OCI-LY3 (cell line): ENCODE results near the gene SUMO4.

Experiments used
- H2AFZ ChIP-seq: fragments of 200-600, 300-600 bp; shearing (Covaris generic); 2 replicates; pipeline ENCODE4 v1.6.0; 2014; ENCODE audit warnings: antibody characterized with exemption, low read depth, low read length
- H3K27ac ChIP-seq: fragments of 200-600, 300-600 bp; sonication (generic); 2 replicates; pipeline ENCODE4 v1.5.1; 2014; ENCODE audit warnings: mild to moderate bottlenecking, low read length, moderate library complexity, mixed read lengths
- H3K27me3 ChIP-seq: fragments of 200-600, 300-600 bp; sonication (generic); 2 replicates; pipeline ENCODE4 v1.6.1; 2014; ENCODE audit warnings: low read depth, low read length, mixed read lengths
- H3K36me3 ChIP-seq: fragments of 200-600, 300-600 bp; sonication (generic); replicated peaks from 2 replicates; pipeline ENCODE3; 2014; ENCODE audit warnings: low read depth, low read length, mixed read lengths
- H3K4me1 ChIP-seq: fragments of 300-600, 200-600 bp; sonication (generic); 2 replicates; pipeline ENCODE4 v1.6.1; 2014; ENCODE audit warnings: low read length, mixed read lengths
- H3K4me2 ChIP-seq: fragments of 200-600, 300-600 bp; sonication (generic); 2 replicates; pipeline ENCODE4 v1.6.1; 2014; ENCODE audit warnings: low read length, mixed read lengths
- H3K4me3 ChIP-seq: fragments of 300-600, 200-600 bp; sonication (generic); 2 replicates; pipeline ENCODE4 v1.5.1; 2014; ENCODE audit warnings: antibody characterized with exemption, mild to moderate bottlenecking, low read length, moderate library complexity
- H3K79me2 ChIP-seq: fragments of 300-600, 200-600 bp; shearing (Covaris generic); 2 replicates; pipeline ENCODE4 v1.6.1; 2014; ENCODE audit warnings: mild to moderate bottlenecking, low read length, mixed read lengths
- H3K9ac ChIP-seq: fragments of 300-600, 200-600 bp; shearing (Covaris generic); 2 replicates; pipeline ENCODE4 v1.6.0; 2014; ENCODE audit warnings: mild to moderate bottlenecking, low read length, moderate library complexity
- H3K9me3 ChIP-seq: fragments of 200-600, 300-600 bp; shearing (Covaris generic); 2 replicates; pipeline ENCODE4 v1.6.1; 2014; ENCODE audit warnings: low read length, mixed read lengths; ENCODE audit not compliant: insufficient read depth
- H4K20me1 ChIP-seq: fragments of 200-600, 300-600 bp; sonication (generic); 2 replicates; pipeline ENCODE4 v1.6.1; 2016; ENCODE audit warnings: low read length, mixed read lengths; ENCODE audit not compliant: insufficient read depth
- EZH2phosphoT487 ChIP-seq: fragments of 200-600 bp; shearing (Covaris generic); IDR thresholded peaks from 2 replicates; pipeline ENCODE4 v1.6.1; 2018; ENCODE audit warnings: antibody characterized with exemption, mixed run types, low read depth
- TF ChIP-seq, protein P1 (sequence below): fragments of 200-600, 300-600 bp; sonication (generic); IDR thresholded peaks from 2 replicates; pipeline ENCODE4 v1.5.1; 2014; ENCODE audit warnings: antibody characterized with exemption, low read length, low read depth

The SUMO4 gene

DNA sequence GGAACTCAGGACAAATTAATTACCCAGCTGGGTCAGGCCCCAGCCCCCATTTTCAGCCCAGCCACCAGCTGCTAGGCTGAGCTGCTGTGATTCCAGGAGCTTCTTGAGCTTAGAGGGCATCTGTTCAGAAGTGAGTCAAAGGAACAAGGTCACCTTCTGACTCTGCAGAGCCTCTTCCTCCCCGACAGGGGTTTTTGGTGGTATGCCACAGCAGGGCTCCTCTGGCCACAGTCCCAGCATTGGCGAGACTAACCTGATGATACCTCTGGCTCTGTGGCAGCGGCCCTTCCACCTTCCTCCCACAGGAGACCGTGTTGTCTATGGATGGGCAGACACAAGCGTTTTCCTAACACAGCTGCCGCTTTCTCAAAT, 45.0 kb downstream of the SUMO4 start:
- Histone ChIP-seq H4K20me1 (no peaks in the 10 kb centered on the region; the same call in 1 of the 2 replicates), H3K4me2 (no peak overlapping the region), H3K9me3 (no peaks in the 10 kb centered on the region), H3K27ac (no peak overlapping the region), H3K36me3 (peaks cover 23% of the 10 kb centered on the region), H3K27me3 (no peaks in the 10 kb centered on the region), H3K79me2 (no peaks in the 10 kb centered on the region), H3K4me3 (no peak overlapping the region), H2AFZ (no peak overlapping the region), H3K4me1 (no peaks in the 10 kb centered on the region), H3K9ac (no peak overlapping the region)
- TF ChIP-seq, protein P1, sequence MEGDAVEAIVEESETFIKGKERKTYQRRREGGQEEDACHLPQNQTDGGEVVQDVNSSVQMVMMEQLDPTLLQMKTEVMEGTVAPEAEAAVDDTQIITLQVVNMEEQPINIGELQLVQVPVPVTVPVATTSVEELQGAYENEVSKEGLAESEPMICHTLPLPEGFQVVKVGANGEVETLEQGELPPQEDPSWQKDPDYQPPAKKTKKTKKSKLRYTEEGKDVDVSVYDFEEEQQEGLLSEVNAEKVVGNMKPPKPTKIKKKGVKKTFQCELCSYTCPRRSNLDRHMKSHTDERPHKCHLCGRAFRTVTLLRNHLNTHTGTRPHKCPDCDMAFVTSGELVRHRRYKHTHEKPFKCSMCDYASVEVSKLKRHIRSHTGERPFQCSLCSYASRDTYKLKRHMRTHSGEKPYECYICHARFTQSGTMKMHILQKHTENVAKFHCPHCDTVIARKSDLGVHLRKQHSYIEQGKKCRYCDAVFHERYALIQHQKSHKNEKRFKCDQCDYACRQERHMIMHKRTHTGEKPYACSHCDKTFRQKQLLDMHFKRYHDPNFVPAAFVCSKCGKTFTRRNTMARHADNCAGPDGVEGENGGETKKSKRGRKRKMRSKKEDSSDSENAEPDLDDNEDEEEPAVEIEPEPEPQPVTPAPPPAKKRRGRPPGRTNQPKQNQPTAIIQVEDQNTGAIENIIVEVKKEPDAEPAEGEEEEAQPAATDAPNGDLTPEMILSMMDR, result no peak
- no peak for TF ChIP-seq EZH2phosphoT487

DNA sequence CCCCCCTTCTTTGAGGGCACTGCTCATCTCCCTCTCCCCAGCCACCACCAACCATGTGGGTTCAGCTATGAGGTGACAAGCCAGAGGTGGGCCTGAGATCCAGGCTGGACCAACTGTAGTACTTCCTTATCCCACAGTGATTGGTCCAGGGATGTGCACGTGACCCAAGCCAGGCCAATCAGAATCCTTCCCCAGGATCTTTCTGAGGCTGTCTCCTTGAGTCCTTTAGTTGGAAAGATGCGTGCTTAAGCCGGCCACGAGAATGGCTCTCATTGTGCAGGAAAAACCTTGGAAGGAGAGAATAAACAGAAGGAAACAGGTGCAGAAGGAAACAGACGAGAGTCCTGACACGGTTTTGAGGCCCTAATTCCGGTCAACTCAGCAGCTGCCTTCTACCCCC, 45.5 kb downstream of the SUMO4 start:
- Histone ChIP-seq H3K27ac (no peak overlapping the region), H4K20me1 (no peaks in the 10 kb centered on the region; the same call in 1 of the 2 replicates), H3K4me1 (no peaks in the 10 kb centered on the region), H3K9me3 (no peaks in the 10 kb centered on the region), H3K4me2 (no peak overlapping the region), H3K27me3 (no peaks in the 10 kb centered on the region), H3K36me3 (peaks cover 28% of the 10 kb centered on the region), H3K79me2 (no peaks in the 10 kb centered on the region), H3K4me3 (no peak overlapping the region), H2AFZ (no peak overlapping the region), H3K9ac (no peak overlapping the region)
- TF ChIP-seq, protein P1, result no peak
- no peak for TF ChIP-seq EZH2phosphoT487

DNA sequence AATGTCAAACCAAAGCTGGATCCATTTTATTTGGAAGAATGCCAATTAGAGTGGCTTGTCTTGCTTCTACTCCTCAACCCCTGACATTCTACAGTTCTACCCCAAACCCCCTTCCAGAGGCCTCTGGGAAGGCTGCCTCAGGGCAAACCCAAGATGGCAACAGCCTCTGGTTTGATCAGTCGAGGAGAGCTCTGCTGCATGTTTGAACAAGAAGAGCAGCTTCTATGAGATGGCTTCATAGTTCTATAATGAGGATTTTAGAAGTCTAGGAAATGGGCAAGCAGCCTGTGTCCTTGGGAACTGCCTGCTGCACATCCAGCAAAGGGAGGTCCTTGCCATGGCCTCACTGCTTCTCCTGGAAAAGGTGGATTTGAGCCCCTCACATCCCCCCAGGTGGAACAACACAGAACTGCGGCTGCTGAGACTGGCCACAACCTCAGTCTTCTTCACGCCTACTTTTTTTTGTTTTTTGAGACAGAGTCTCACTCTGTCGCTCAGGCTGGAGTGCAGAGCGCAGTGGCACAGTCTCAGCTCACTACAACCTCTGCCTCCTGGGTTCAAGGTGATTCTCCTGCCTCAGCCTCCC, 46.8 kb downstream of the SUMO4 start:
- Histone ChIP-seq H3K4me2 (no peak overlapping the region), H3K9me3 (no peaks in the 10 kb centered on the region), H3K79me2 (no peaks in the 10 kb centered on the region), H3K9ac (no peak overlapping the region), H3K27me3 (no peaks in the 10 kb centered on the region), H3K4me3 (no peak overlapping the region), H4K20me1 (no peaks in the 10 kb centered on the region; the same call in 1 of the 2 replicates), H3K27ac (no peak overlapping the region), H3K4me1 (no peaks in the 10 kb centered on the region), H2AFZ (no peak overlapping the region), H3K36me3 (peaks cover 35% of the 10 kb centered on the region)
- TF ChIP-seq EZH2phosphoT487, result no peak

DNA sequence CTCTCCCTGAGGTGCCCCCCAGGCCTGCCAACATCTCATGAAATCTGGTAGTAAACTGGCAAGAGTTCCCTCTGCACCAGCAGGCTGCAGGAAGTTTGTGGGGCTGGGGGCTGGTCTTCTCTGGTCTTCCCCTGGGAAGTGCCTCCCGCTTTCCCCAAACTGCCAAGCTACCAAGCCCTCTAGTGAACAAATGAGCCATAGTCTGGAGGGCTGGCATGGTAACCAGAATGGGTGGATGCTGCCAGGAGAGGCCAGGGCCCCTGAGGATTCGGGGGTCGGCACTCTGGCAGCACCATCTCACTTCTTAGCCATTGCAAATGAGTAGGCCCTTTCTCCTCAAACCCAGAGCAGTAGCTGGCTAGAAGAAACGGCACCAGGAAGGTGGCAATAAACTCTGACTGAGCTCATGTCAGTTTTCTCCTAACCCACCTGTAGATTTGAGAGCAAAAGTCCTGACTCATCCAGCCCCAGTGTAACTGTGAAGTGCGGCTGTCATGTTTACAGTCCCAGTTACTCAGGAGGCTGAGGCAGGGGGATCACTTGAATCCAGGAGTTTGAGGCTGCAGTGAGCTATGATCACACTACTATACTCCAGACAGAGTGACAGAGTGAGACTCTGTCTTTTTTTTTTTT, 48.9 kb downstream of the SUMO4 start:
- H4K20me1 ChIP-seq, result no peaks in the 10 kb centered on the region; the same call in 1 of the 2 replicates
- TF ChIP-seq EZH2phosphoT487, result no peak
- TF ChIP-seq, protein P1, result no peak
- H3K4me3 ChIP-seq, result no peak overlapping the region
- no peak overlapping the region for H2AFZ ChIP-seq
- no peaks in the 10 kb centered on the region for H3K9me3 ChIP-seq
- H3K9ac ChIP-seq, result no peak overlapping the region
- H3K27ac ChIP-seq, result no peak overlapping the region
- H3K36me3 ChIP-seq, result peaks cover 43% of the 10 kb centered on the region
- peaks cover 1% of the 10 kb centered on the region; the same call in 1 of the 2 replicates for H3K79me2 ChIP-seq
- no peaks in the 10 kb centered on the region for H3K4me1 ChIP-seq
- H3K4me2 ChIP-seq, result no peak overlapping the region
- H3K27me3 ChIP-seq, result no peaks in the 10 kb centered on the region
